ENCODE measurements around the gene CFAP58.

Gene CFAP58

GRCh38 chr10:104324221-104324686 lies 29.4 kb upstream of the CFAP58 start:
- DNase-seq (ENCODE audit: insufficient read length) (no peak), FAIRE-seq (peak; percentile 78)
- TF ChIP-seq POLR2AphosphoS5 (IDR thresholded peaks at IDR 0.05; ENCODE audit: low read depth, low read length) (no peak), POLR2A (IDR thresholded peaks at IDR 0.05; ENCODE audit: low read depth, low read length) (no peak)

- no peak for DNase-seq (ENCODE audit: insufficient read length)
- FAIRE-seq, result no peak
Measured at GRCh38 chr10:104324931-104325330, 28.7 kb upstream of the CFAP58 start.

GRCh38 chr10:104325436-104326435 lies 27.9 kb upstream of the CFAP58 start:
- no peak for FAIRE-seq
- no peak for DNase-seq (ENCODE audit: insufficient read length)
- TF ChIP-seq POLR2A (IDR thresholded peaks at IDR 0.05; ENCODE audit: low read depth, low read length), result no peak
- no peak for TF ChIP-seq POLR2AphosphoS5 (IDR thresholded peaks at IDR 0.05; ENCODE audit: low read depth, low read length)
- TF ChIP-seq TAF1 (IDR thresholded peaks at IDR 0.05; ENCODE audit: borderline replicate concordance, low read depth, low read length), result no peak

More at GRCh38 chr10:104324931-104325330, 28.7 kb upstream of the CFAP58 start:
- TF ChIP-seq POLR2A (IDR thresholded peaks at IDR 0.05; ENCODE audit: low read depth, low read length), result no peak
- no peak for TF ChIP-seq TAF1 (IDR thresholded peaks at IDR 0.05; ENCODE audit: borderline replicate concordance, low read depth, low read length)
- no peak for TF ChIP-seq POLR2AphosphoS5 (IDR thresholded peaks at IDR 0.05; ENCODE audit: low read depth, low read length)

- DNase-seq (ENCODE audit: insufficient read length), result no peak
- TF ChIP-seq POLR2A (IDR thresholded peaks at IDR 0.05; ENCODE audit: low read depth, low read length) (no peak), TAF1 (IDR thresholded peaks at IDR 0.05; ENCODE audit: borderline replicate concordance, low read depth, low read length) (no peak), POLR2AphosphoS5 (IDR thresholded peaks at IDR 0.05; ENCODE audit: low read depth, low read length) (no peak)
- no peak for FAIRE-seq
Measured at GRCh38 chr10:104326991-104327610, 26.5 kb upstream of the CFAP58 start.

GRCh38 chr10:104327745-104328645 lies 25.6 kb upstream of the CFAP58 start:
- no peak for TF ChIP-seq POLR2A (IDR thresholded peaks at IDR 0.05; ENCODE audit: low read depth, low read length)
- TF ChIP-seq TAF1 (IDR thresholded peaks at IDR 0.05; ENCODE audit: borderline replicate concordance, low read depth, low read length), result no peak
- TF ChIP-seq POLR2AphosphoS5 (IDR thresholded peaks at IDR 0.05; ENCODE audit: low read depth, low read length), result no peak
- FAIRE-seq (no peak), DNase-seq (ENCODE audit: insufficient read length) (no peak)

GRCh38 chr10:104328646-104328895 lies 25.1 kb upstream of the CFAP58 start:
- no peak for FAIRE-seq
- no peak for TF ChIP-seq TAF1 (IDR thresholded peaks at IDR 0.05; ENCODE audit: borderline replicate concordance, low read depth, low read length)
- DNase-seq (ENCODE audit: insufficient read length), result no peak

GRCh38 chr10:104328896-104329710 lies 24.5 kb upstream of the CFAP58 start:
- DNase-seq (ENCODE audit: insufficient read length) (no peak), FAIRE-seq (no peak)
- TF ChIP-seq POLR2A (IDR thresholded peaks at IDR 0.05; ENCODE audit: low read depth, low read length), result no peak
- no peak for TF ChIP-seq POLR2AphosphoS5 (IDR thresholded peaks at IDR 0.05; ENCODE audit: low read depth, low read length)
- no peak for TF ChIP-seq TAF1 (IDR thresholded peaks at IDR 0.05; ENCODE audit: borderline replicate concordance, low read depth, low read length)

- DNase-seq (ENCODE audit: insufficient read length) (no peak), FAIRE-seq (no peak)
- TF ChIP-seq POLR2AphosphoS5 (IDR thresholded peaks at IDR 0.05; ENCODE audit: low read depth, low read length) (no peak), TAF1 (IDR thresholded peaks at IDR 0.05; ENCODE audit: borderline replicate concordance, low read depth, low read length) (no peak), POLR2A (IDR thresholded peaks at IDR 0.05; ENCODE audit: low read depth, low read length) (no peak)
Measured at GRCh38 chr10:104329735-104330134, 23.9 kb upstream of the CFAP58 start.

GRCh38 chr10:104330168-104331110 lies 23.2 kb upstream of the CFAP58 start:
- DNase-seq (ENCODE audit: insufficient read length) (no peak), FAIRE-seq (no peak)
- no peak for TF ChIP-seq POLR2A (IDR thresholded peaks at IDR 0.05; ENCODE audit: low read depth, low read length)
- TF ChIP-seq TAF1 (IDR thresholded peaks at IDR 0.05; ENCODE audit: borderline replicate concordance, low read depth, low read length), result no peak
- no peak for TF ChIP-seq POLR2AphosphoS5 (IDR thresholded peaks at IDR 0.05; ENCODE audit: low read depth, low read length)

Data from GM12892 (cell line).